Dedifferentiated amniotic fluid mesenchymal stem cell (primary cell): ENCODE results near the gene GATAD2B.
A peak's percentile ranks its signal among the peaks of the same experiment; 100 is the strongest.
"Not testable (repeated sequence)": the region's sequence is repeated elsewhere in the genome, so short reads cannot be mapped to it uniquely, and the experiment has no call there.

Experiments used
- DNase-seq: peaks from one replicate; pipeline ENCODE4 v3.0.0-alpha.2; 2016; ENCODE audit errors: extremely low spot score

The GATAD2B gene

GRCh38 chr1:153840774-153841173, 82.0 kb downstream of the GATAD2B start:
- DNase-seq, result not testable (repeated sequence)

GRCh38 chr1:153833968-153834367, 88.8 kb downstream of the GATAD2B start:
- not testable (repeated sequence) for DNase-seq

- no peak for DNase-seq
These were observed 89.6 kb downstream of the GATAD2B start for GRCh38 chr1:153833171-153833570.

- DNase-seq, result no peak
These were observed 90.5 kb downstream of the GATAD2B start for GRCh38 chr1:153832293-153832692.

GRCh38 chr1:153831026-153831425, 91.7 kb downstream of the GATAD2B start:
- no peak for DNase-seq

GRCh38 chr1:153827168-153827964, 95.4 kb downstream of the GATAD2B start:
- no peak for DNase-seq

- DNase-seq, result no peak
These were observed 103.9 kb downstream of the GATAD2B start for GRCh38 chr1:153818876-153819275.

- no peak for DNase-seq
These were observed 106.4 kb downstream of the GATAD2B start for GRCh38 chr1:153816283-153816889.

GRCh38 chr1:153805886-153806719, 116.7 kb downstream of the GATAD2B start:
- DNase-seq, result no peak

GRCh38 chr1:153805042-153805745, 117.6 kb downstream of the GATAD2B start:
- DNase-seq, result peak; percentile 61

GRCh38 chr1:153804112-153804511, 118.7 kb downstream of the GATAD2B start:
- DNase-seq, result no peak

- no peak for DNase-seq
These were observed 119.2 kb downstream of the GATAD2B start for GRCh38 chr1:153803470-153804056.

- no peak for DNase-seq
These were observed 120.7 kb downstream of the GATAD2B start for GRCh38 chr1:153801786-153802697.

GRCh38 chr1:153801028-153801625, 121.6 kb downstream of the GATAD2B start:
- no peak for DNase-seq

- DNase-seq, result no peak
These were observed 122.3 kb downstream of the GATAD2B start for GRCh38 chr1:153800516-153800915.

- no peak for DNase-seq
These were observed 123.0 kb downstream of the GATAD2B start for GRCh38 chr1:153799566-153800465.

- DNase-seq, result no peak
These were observed 123.8 kb downstream of the GATAD2B start for GRCh38 chr1:153799016-153799415.

GRCh38 chr1:153798468-153798780, 124.3 kb downstream of the GATAD2B start:
- DNase-seq, result no peak
